Uterine smooth muscle cell (primary cell): ENCODE measurements around the gene HIBCH. TPM values are rescaled to one million over a fixed set of nuclear protein-coding genes. Genes with fewer than 3 reads are reported as not detected.

Experiments used
- total RNA-seq: library from RNA; depleted of rRNA; stranded (reverse); fragments of >200 nt; gene quantifications from 2 replicates; pipeline ENCODE4 v1.2.3, GENCODE V29; 2014

HIBCH gene
- total RNA-seq: 17.3 and 20.7 TPM in 2 replicates

DNA sequence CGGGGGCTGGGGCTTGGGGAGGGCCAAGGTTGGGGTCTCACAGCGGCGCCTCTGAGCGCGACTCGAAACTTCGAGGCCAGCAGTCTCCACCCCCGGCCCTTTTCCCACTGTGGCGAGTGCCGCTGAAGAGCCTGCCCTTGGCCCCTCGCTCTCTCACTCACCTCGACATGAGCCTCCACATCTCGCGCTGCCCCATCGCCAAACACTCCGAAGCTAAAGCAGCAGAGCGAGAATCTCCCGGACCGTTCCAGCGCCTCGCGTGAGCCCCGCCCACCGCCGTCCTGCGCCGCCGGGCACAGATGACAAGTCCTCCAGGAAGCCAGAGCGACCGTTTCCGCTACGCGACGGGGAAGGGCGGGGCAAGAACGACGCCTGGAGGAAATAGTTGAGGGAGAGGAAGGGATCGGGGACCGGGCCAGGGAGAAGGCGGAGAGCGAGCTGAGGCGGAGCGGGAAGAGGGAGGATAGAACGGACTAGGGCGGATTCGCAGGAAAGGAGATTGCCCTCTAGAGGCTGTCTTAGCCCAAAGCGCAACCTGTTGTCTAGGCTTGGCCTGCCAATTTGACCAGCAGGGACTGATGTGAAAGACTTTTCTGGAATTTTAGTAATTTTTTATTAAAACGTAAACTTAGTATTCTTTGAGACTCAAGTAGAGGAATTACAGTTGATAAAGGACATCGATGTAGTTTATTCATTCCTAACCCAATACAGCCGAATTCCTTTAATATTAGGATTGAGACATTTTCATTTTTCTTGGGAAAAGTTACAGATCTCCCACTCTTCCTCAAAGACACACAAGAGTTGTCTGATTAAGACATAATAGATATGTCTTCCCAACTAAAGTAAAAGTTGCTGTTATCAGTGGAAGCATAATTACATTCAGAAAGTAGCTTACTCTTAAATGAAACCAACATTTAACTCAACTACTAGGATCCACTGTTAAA lies at the start of gene HIBCH:
HIBCH (minus strand) TSS at position 272 of the 944 bp plus-strand sequence; CDS start at position 196, 76 bp downstream.

GRCh38 chr2:190343536-190344275 lies 24.1 kb upstream of the HIBCH start, which contains the start of gene INPP1:
Gene INPP1, plus strand, starts transcription at chr2:190343589. Its CDS starts 16,514 bp downstream, at chr2:190360103.

Other genes starting within 250 kb of the HIBCH start
- gene INPP1, start 23.8 kb upstream of the HIBCH start, total RNA-seq: 8.0 and 9.2 TPM in 2 replicates
- gene MFSD6, start 88.5 kb upstream of the HIBCH start, total RNA-seq: 10.7 and 12.2 TPM in 2 replicates
- 9.6 and 10.0 TPM in 2 replicates for gene NEMP2, start 214.9 kb upstream of the HIBCH start, total RNA-seq